CD8-positive, alpha-beta memory T cell (primary cell): Measurements from ENCODE around the gene IKBKE. TPM values are rescaled to one million over a fixed set of nuclear protein-coding genes. Genes with fewer than 3 reads are reported as not detected.

Experiments used
- CTCF ChIA-PET: fragments of 350-600 bp; sonication (Branson Sonifier 250); formaldehyde crosslinking; loops from one replicate; lab custom pipeline; 2021; ENCODE audit warnings: antibody characterized with exemption; lab: Charles Lee
- POLR2A ChIA-PET: fragments of 350-600 bp; sonication (Branson Sonifier 250); formaldehyde crosslinking; loops from one replicate; lab custom pipeline; 2021; ENCODE audit warnings: antibody characterized with exemption; lab: Charles Lee
- DNase-seq, 5 donors: peaks; one replicate each; pipeline versions ENCODE4 v3.0.0 to v3.0.0-alpha.2; 2020 to 2022; ENCODE audit warnings: mixed read lengths in 1 of 5
- H3K27ac ChIP-seq: one replicate; pipeline ENCODE4 v1.7.0; 2013; ENCODE audit warnings: low read depth, mild to moderate bottlenecking, low read length, moderate library complexity
- H3K27me3 ChIP-seq: 2 replicates; pipeline ENCODE4 v1.7.0; 2013; ENCODE audit warnings: low read length, mild to moderate bottlenecking; ENCODE audit not compliant: insufficient read depth, poor library complexity, severe bottlenecking
- H3K36me3 ChIP-seq: 2 replicates; pipeline ENCODE4 v1.7.0; 2013; ENCODE audit warnings: mild to moderate bottlenecking, low read length, moderate library complexity; ENCODE audit not compliant: insufficient read depth
- H3K4me1 ChIP-seq: 2 replicates; pipeline ENCODE4 v1.7.0; 2013; ENCODE audit warnings: mild to moderate bottlenecking, low read length, moderate library complexity; ENCODE audit not compliant: insufficient read depth
- H3K4me3 ChIP-seq: 2 replicates; pipeline ENCODE4 v1.7.0; 2013; ENCODE audit warnings: mild to moderate bottlenecking, low read length
- H3K9me3 ChIP-seq: 2 replicates; pipeline ENCODE4 v1.7.0; 2013; ENCODE audit warnings: mild to moderate bottlenecking, low read length
- H3K27ac Mint-ChIP-seq, 8 donors: one replicate each; pipeline ENCODE4 v1.8.0; 2020 to 2021; ENCODE audit warnings: mixed read lengths in 8 of 8, mild to moderate bottlenecking in 6 of 8, inconsistent platforms in 3 of 8, moderate library complexity in 3 of 8
- H3K27me3 Mint-ChIP-seq, 2 donors: one replicate each; pipeline ENCODE4 v1.8.0; 2020 to 2021; ENCODE audit warnings: mixed read lengths in 2 of 2, mild to moderate bottlenecking in 1 of 2, moderate library complexity in 1 of 2
- H3K36me3 Mint-ChIP-seq, 3 donors: one replicate each; pipeline ENCODE4 v1.8.0; 2020 to 2021; ENCODE audit warnings: mixed read lengths in 3 of 3, inconsistent platforms in 1 of 3, mild to moderate bottlenecking in 1 of 3
- H3K4me1 Mint-ChIP-seq, 3 donors: one replicate each; pipeline ENCODE4 v1.8.0; 2020 to 2021; ENCODE audit warnings: mixed read lengths in 3 of 3, inconsistent platforms in 1 of 3, mild to moderate bottlenecking in 1 of 3
- H3K4me3 Mint-ChIP-seq, 7 donors: one replicate each; pipeline ENCODE4 v1.8.0; 2020 to 2021; ENCODE audit warnings: mixed read lengths in 7 of 7, mild to moderate bottlenecking in 6 of 7, moderate library complexity in 4 of 7, inconsistent platforms in 2 of 7
- H3K9me3 Mint-ChIP-seq, 5 donors: one replicate each; pipeline ENCODE4 v1.8.0; 2020 to 2022; ENCODE audit warnings: mixed read lengths in 5 of 5, mild to moderate bottlenecking in 3 of 5, moderate library complexity in 2 of 5, inconsistent platforms in 1 of 5
- polyA plus RNA-seq: library from polyadenylated mRNA; unstranded; fragments of 300-500 nt; fragmentation: Illumina TruSeq; gene quantifications from one replicate; pipeline ENCODE4 v1.2.3, GENCODE V29; 2021
- total RNA-seq, 2 experiments: library from RNA; stranded (reverse); gene quantifications; one replicate each; pipeline ENCODE4 v1.2.3, GENCODE V29; 2021

IKBKE gene
- total and polyA plus RNA-seq, 3 experiments from 2014 or later = 17.1 to 46.6 (median 18.4) TPM

GRCh38 chr1:206471415-206471801, 1.1 kb downstream of the IKBKE start:
- peaks cover 61% of the 10 kb centered on the region for H3K4me1 ChIP-seq
- H3K27ac ChIP-seq = peak overlapping the region; percentile 76
- peaks cover 18% of the 10 kb centered on the region for H3K36me3 ChIP-seq
- no peak for DNase-seq
- Mint-ChIP-seq H3K36me3 (peaks cover 0 to 55% (median 5%) of the 10 kb centered on the region in 3 donors), H3K9me3 (no peaks in the 10 kb centered on the region), H3K27me3 (no peaks in the 10 kb centered on the region), H3K27ac (peak overlapping the region; percentile 77 to 97 (median 92)), H3K4me1 (peaks cover 65 to 82% (median 68%) of the 10 kb centered on the region in 3 donors), H3K4me3 (peak overlapping the region; percentile 89 to 97 (median 93))
- POLR2A ChIA-PET = interaction anchor here (1.8 to 2.0 kb wide), 2 partner anchors 109 to 141 kb away, joined by 4 to 11 read pairs; partner anchors contain the start of gene EIF2D
- H3K4me3 ChIP-seq = peak overlapping the region; percentile 96
- CTCF ChIA-PET = interaction anchor here (1.1 to 3.6 kb wide), 8 partner anchors 8 to 159 kb away, joined by 3 to 50 read pairs (median 10); partner anchors contain the start of gene EIF2D
- H3K9me3 ChIP-seq = no peaks in the 10 kb centered on the region
- no peaks in the 10 kb centered on the region for H3K27me3 ChIP-seq

GRCh38 chr1:206472024-206472423, 1.7 kb downstream of the IKBKE start:
- ChIA-PET POLR2A (no interaction called here), CTCF (interaction anchor here (1.3 to 3.6 kb wide), 5 partner anchors 7 to 159 kb away, joined by 3 to 50 read pairs (median 19); no protein-coding TSS in a partner anchor)
- Mint-ChIP-seq H3K36me3 (peaks cover 0 to 61% (median 7%) of the 10 kb centered on the region in 3 donors), H3K4me1 (peaks cover 60 to 78% (median 62%) of the 10 kb centered on the region in 3 donors), H3K27me3 (no peaks in the 10 kb centered on the region), H3K9me3 (no peaks in the 10 kb centered on the region), H3K27ac (peak overlapping the region; percentile 77 to 96 (median 92)), H3K4me3 (peak overlapping the region; percentile 89 to 97 (median 93))
- no peak for DNase-seq
- H3K4me1 ChIP-seq = peaks cover 55% of the 10 kb centered on the region
- H3K27ac ChIP-seq = no peak overlapping the region
- H3K4me3 ChIP-seq = peak overlapping the region; percentile 96
- no peaks in the 10 kb centered on the region for H3K9me3 ChIP-seq
- no peaks in the 10 kb centered on the region for H3K27me3 ChIP-seq
- peaks cover 21% of the 10 kb centered on the region for H3K36me3 ChIP-seq

- POLR2A ChIA-PET = no interaction called here
- peaks cover 25% of the 10 kb centered on the region for H3K36me3 ChIP-seq
Measured at GRCh38 chr1:206472454-206472853, 2.2 kb downstream of the IKBKE start.

GRCh38 chr1:206472886-206473285, 2.6 kb downstream of the IKBKE start:
- Histone ChIP-seq H3K27me3 (no peaks in the 10 kb centered on the region), H3K36me3 (peaks cover 25% of the 10 kb centered on the region), H3K4me3 (no peak overlapping the region), H3K27ac (no peak overlapping the region), H3K4me1 (peaks cover 47% of the 10 kb centered on the region), H3K9me3 (no peaks in the 10 kb centered on the region)
- DNase-seq = no peak
- H3K27ac Mint-ChIP-seq = peak overlapping the region; percentile 77 to 95 (median 92)
- peak overlapping the region; percentile 85 to 95 (median 91) for H3K4me3 Mint-ChIP-seq
- no peaks in the 10 kb centered on the region for H3K9me3 Mint-ChIP-seq
- POLR2A ChIA-PET = no interaction called here
- H3K27me3 Mint-ChIP-seq = no peaks in the 10 kb centered on the region
- H3K36me3 Mint-ChIP-seq = peaks cover 0 to 69% (median 7%) of the 10 kb centered on the region in 3 donors
- H3K4me1 Mint-ChIP-seq = peaks cover 51 to 72% (median 53%) of the 10 kb centered on the region in 3 donors
- CTCF ChIA-PET = interaction anchor here (1.1 kb wide), 1 partner anchor 191 kb away, joined by 4 read pairs; no protein-coding TSS in a partner anchor

More at GRCh38 chr1:206472454-206472853, 2.2 kb downstream of the IKBKE start:
- no peaks in the 10 kb centered on the region for H3K9me3 Mint-ChIP-seq
- Histone ChIP-seq H3K4me3 (no peak overlapping the region), H3K27ac (no peak overlapping the region), H3K9me3 (no peaks in the 10 kb centered on the region), H3K27me3 (no peaks in the 10 kb centered on the region), H3K4me1 (peaks cover 51% of the 10 kb centered on the region)
- CTCF ChIA-PET = interaction anchor here (1.3 to 3.6 kb wide), 4 partner anchors 7 to 79 kb away, joined by 4 to 50 read pairs (median 28); no protein-coding TSS in a partner anchor
- peaks cover 55 to 76% (median 58%) of the 10 kb centered on the region in 3 donors for H3K4me1 Mint-ChIP-seq
- peaks cover 0 to 66% (median 7%) of the 10 kb centered on the region in 3 donors for H3K36me3 Mint-ChIP-seq
- peak overlapping the region; percentile 77 to 95 (median 92) for H3K27ac Mint-ChIP-seq
- H3K4me3 Mint-ChIP-seq = peak overlapping the region; percentile 85 to 95 (median 91)
- DNase-seq = no peak
- H3K27me3 Mint-ChIP-seq = no peaks in the 10 kb centered on the region

GRCh38 chr1:206476058-206476457, 5.8 kb downstream of the IKBKE start:
- H3K4me3 Mint-ChIP-seq = no peak overlapping the region
- peaks cover 31 to 54% (median 33%) of the 10 kb centered on the region in 3 donors for H3K4me1 Mint-ChIP-seq
- no peaks in the 10 kb centered on the region for H3K27me3 Mint-ChIP-seq
- Histone ChIP-seq H3K4me1 (peaks cover 23% of the 10 kb centered on the region), H3K36me3 (peaks cover 40% of the 10 kb centered on the region), H3K27me3 (no peaks in the 10 kb centered on the region), H3K9me3 (no peaks in the 10 kb centered on the region), H3K4me3 (no peak overlapping the region), H3K27ac (no peak overlapping the region)
- peaks cover 4 to 88% (median 13%) of the 10 kb centered on the region in 3 donors for H3K36me3 Mint-ChIP-seq
- no peaks in the 10 kb centered on the region for H3K9me3 Mint-ChIP-seq
- ChIA-PET CTCF (interaction anchor here (8.4 kb wide), 1 partner anchor 14 kb away, joined by 95 read pairs; no protein-coding TSS in a partner anchor), POLR2A (no interaction called here)
- peak overlapping the region in 2 of 8 donors; percentile 3 to 70 for H3K27ac Mint-ChIP-seq
- DNase-seq = no peak

- Mint-ChIP-seq H3K27ac (peak overlapping the region in 2 of 8 donors; percentile 44 to 68), H3K4me1 (peaks cover 26 to 49% (median 29%) of the 10 kb centered on the region in 3 donors), H3K9me3 (no peaks in the 10 kb centered on the region), H3K36me3 (peaks cover 4 to 88% (median 13%) of the 10 kb centered on the region in 3 donors), H3K27me3 (no peaks in the 10 kb centered on the region), H3K4me3 (peak overlapping the region in 1 of 7 donors; percentile 9)
- peaks cover 18% of the 10 kb centered on the region for H3K4me1 ChIP-seq
- no peak for DNase-seq
- ChIA-PET POLR2A (no interaction called here), CTCF (interaction anchor here (1.3 to 8.4 kb wide), 5 partner anchors 13 to 186 kb away, joined by 3 to 95 read pairs (median 6); no protein-coding TSS in a partner anchor)
- no peaks in the 10 kb centered on the region for H3K27me3 ChIP-seq
- no peak overlapping the region for H3K27ac ChIP-seq
- H3K9me3 ChIP-seq = no peaks in the 10 kb centered on the region
- peaks cover 40% of the 10 kb centered on the region for H3K36me3 ChIP-seq
- H3K4me3 ChIP-seq = no peak overlapping the region
Measured at GRCh38 chr1:206476591-206476990, 6.3 kb downstream of the IKBKE start.

GRCh38 chr1:206477110-206477509, 6.8 kb downstream of the IKBKE start:
- no peak for DNase-seq
- peaks cover 41% of the 10 kb centered on the region for H3K36me3 ChIP-seq
- Mint-ChIP-seq H3K4me3 (no peak overlapping the region), H3K4me1 (peaks cover 21 to 44% (median 24%) of the 10 kb centered on the region in 3 donors), H3K9me3 (no peaks in the 10 kb centered on the region), H3K27me3 (no peaks in the 10 kb centered on the region), H3K27ac (peak overlapping the region in 2 of 8 donors; percentile 34 to 44), H3K36me3 (peaks cover 4 to 90% (median 13%) of the 10 kb centered on the region in 3 donors)
- H3K27ac ChIP-seq = no peak overlapping the region
- H3K4me3 ChIP-seq = no peak overlapping the region
- POLR2A ChIA-PET = interaction anchor here (1.0 kb wide), 1 partner anchor 158 kb away, joined by 3 read pairs; the partner anchor contains the start of gene DYRK3
- peaks cover 13% of the 10 kb centered on the region for H3K4me1 ChIP-seq
- H3K27me3 ChIP-seq = no peaks in the 10 kb centered on the region
- no peaks in the 10 kb centered on the region for H3K9me3 ChIP-seq
- CTCF ChIA-PET = interaction anchor here (1.3 to 8.4 kb wide), 5 partner anchors 13 to 186 kb away, joined by 3 to 95 read pairs (median 6); no protein-coding TSS in a partner anchor
